SK-N-SH (cell line): ENCODE data around the gene VEGFA. TPM values are rescaled to one million over a fixed set of nuclear protein-coding genes. Genes with fewer than 3 reads are reported as not detected.

ENCODE experiments used
- CTCF ChIA-PET: fragments of 300-600, 350-600 bp; formaldehyde crosslinking; extraction: SDS; loops from one replicate; lab custom pipeline; 2021; lab: Yijun Ruan, JAX
- POLR2A ChIA-PET: fragments of 350-600 bp; sonication (Branson Sonifier 250); formaldehyde crosslinking; extraction: SDS; loops from one replicate; lab custom pipeline; 2020; ENCODE audit warnings: antibody characterized with exemption, inconsistent platforms; lab: Yijun Ruan, JAX
- DNase-seq: peaks from one replicate; pipeline ENCODE4 v3.0.0; 2012
- H2AFZ ChIP-seq: fragments of 200-600 bp; sonication (generic); 2 replicates; pipeline ENCODE4 v1.8.1; 2016; ENCODE audit warnings: antibody characterized with exemption, mild to moderate bottlenecking, low read depth
- H3F3A ChIP-seq: fragments of 200-600 bp; sonication (generic); replicated peaks from 2 replicates; pipeline ENCODE3; 2016; ENCODE audit warnings: antibody characterized with exemption, mild to moderate bottlenecking; ENCODE audit not compliant: insufficient read depth
- H3K27ac ChIP-seq, 2 experiments: fragments of 200-500 bp in 1 of 2; fragments of 200-600 bp in 1 of 2; sonication (Bioruptor generic) in 1 of 2; sonication (generic), shearing (Covaris generic) in 1 of 2; 2 replicates each; pipeline versions ENCODE4 v1.5.1 to v1.6.1; 2014 to 2016; ENCODE audit warnings: low read depth in 2 of 2, inconsistent platforms in 1 of 2, low read length in 1 of 2, mild to moderate bottlenecking in 1 of 2, mixed read lengths in 1 of 2
- H3K27me3 ChIP-seq: fragments of 200-600 bp; sonication (generic), shearing (Covaris generic); 2 replicates; pipeline ENCODE4 v1.6.1; 2016; ENCODE audit warnings: mixed run types; ENCODE audit not compliant: insufficient read depth
- H3K36me3 ChIP-seq, 2 experiments: fragments of 200-500 bp in 1 of 2; fragments of 200-600 bp in 1 of 2; sonication (Bioruptor generic) in 1 of 2; sonication (generic) in 1 of 2; replicated peaks in 1 of 2; 2 replicates each; pipeline versions ENCODE3 to v1.5.1; 2014 to 2016; ENCODE audit warnings: low read length in 1 of 2, mild to moderate bottlenecking in 1 of 2; ENCODE audit not compliant: insufficient read depth in 2 of 2, control insufficient read depth in 1 of 2
- H3K4me1 ChIP-seq, 2 experiments: fragments of 200-500 bp in 1 of 2; fragments of 200-600 bp in 1 of 2; sonication (Bioruptor generic) in 1 of 2; sonication (generic), shearing (Covaris generic) in 1 of 2; 2 replicates each; pipeline versions ENCODE4 v1.5.1 to v1.6.1; 2014 to 2016; ENCODE audit warnings: low read depth in 1 of 2, low read length in 1 of 2, mixed run types in 1 of 2; ENCODE audit not compliant: insufficient read depth in 2 of 2, control insufficient read depth in 1 of 2
- H3K4me2 ChIP-seq: fragments of 200-600 bp; sonication (generic), shearing (Covaris generic); 2 replicates; pipeline ENCODE4 v1.6.1; 2017; ENCODE audit warnings: mixed run types
- H3K4me3 ChIP-seq, 2 experiments: fragments of 200-500 bp in 1 of 2; fragments of 200-600 bp in 1 of 2; sonication (Bioruptor generic) in 1 of 2; sonication (generic), shearing (Covaris generic) in 1 of 2; 2 replicates each; pipeline versions ENCODE4 v1.5.1 to v1.8.1; 2014 to 2016; ENCODE audit warnings: low read depth in 2 of 2, inconsistent platforms in 1 of 2, low read length in 1 of 2, mild to moderate bottlenecking in 1 of 2, mixed read lengths in 1 of 2, moderate library complexity in 1 of 2
- H3K79me2 ChIP-seq: fragments of 200-600 bp; sonication (generic); 2 replicates; pipeline ENCODE4 v1.8.1; 2017; ENCODE audit warnings: mild to moderate bottlenecking; ENCODE audit not compliant: insufficient read depth
- H3K9ac ChIP-seq: fragments of 200-600 bp; sonication (generic); 2 replicates; pipeline ENCODE4 v1.6.1; 2017; ENCODE audit warnings: mixed run types
- H3K9me2 ChIP-seq: fragments of 200-600 bp; sonication (generic); 2 replicates; pipeline ENCODE4 v1.6.1; 2017; ENCODE audit warnings: mixed run types
- H3K9me3 ChIP-seq: fragments of 200-600 bp; sonication (generic); 2 replicates; pipeline ENCODE4 v1.6.1; 2017; ENCODE audit warnings: mixed run types, mild to moderate bottlenecking, moderate library complexity
- H4K20me1 ChIP-seq: fragments of 200-600 bp; sonication (generic); 2 replicates; pipeline ENCODE4 v1.6.1; 2017; ENCODE audit warnings: mild to moderate bottlenecking, mixed run types; ENCODE audit not compliant: insufficient read depth
- CHD2 ChIP-seq: fragments of 150-350 bp; IDR thresholded peaks from 2 replicates; pipeline ENCODE4 v1.6.1; 2018; ENCODE audit warnings: low read length; ENCODE audit not compliant: partially characterized antibody
- ELF1 ChIP-seq: IDR thresholded peaks from 2 replicates; pipeline ENCODE4 v1.4.0; 2012
- EP300 ChIP-seq, 2 experiments: IDR thresholded peaks; 2 replicates each; pipeline versions ENCODE4 v1.4.0 to v1.6.1; 2012; ENCODE audit warnings: borderline replicate concordance in 1 of 2, low read depth in 1 of 2, low read length in 1 of 2
- NRF1 ChIP-seq: IDR thresholded peaks from 2 replicates; pipeline ENCODE4 v1.6.1; 2012; ENCODE audit warnings: low read depth, mild to moderate bottlenecking, low read length
- RAD21 ChIP-seq: IDR thresholded peaks from 2 replicates; pipeline ENCODE4 v1.6.1; 2012; ENCODE audit warnings: mild to moderate bottlenecking, low read length
- RCOR1 ChIP-seq: fragments of 150-350 bp; IDR thresholded peaks from 2 replicates; pipeline ENCODE4 v1.6.1; 2017; ENCODE audit warnings: antibody characterized with exemption, low read length
- REST ChIP-seq: IDR thresholded peaks from 2 replicates; pipeline ENCODE4 v1.6.1; 2012; ENCODE audit warnings: mild to moderate bottlenecking, low read depth, low read length, moderate library complexity
- RFX5 ChIP-seq: IDR thresholded peaks from 2 replicates; pipeline ENCODE4 v1.6.1; 2012; ENCODE audit warnings: mild to moderate bottlenecking, improper control_type of control experiment, low read length
- RXRA ChIP-seq: IDR thresholded peaks from 2 replicates; pipeline ENCODE4 v1.4.0; 2012; ENCODE audit warnings: low read depth, mild to moderate bottlenecking, borderline replicate concordance
- YY1 ChIP-seq: IDR thresholded peaks from 2 replicates; pipeline ENCODE4 v1.4.0; 2012; ENCODE audit warnings: low read depth, mild to moderate bottlenecking
- WGBS: methylation state at CpG from one replicate; pipeline ENCODE4 v1.1.6; 2017; ENCODE audit warnings: low lambda C conversion rate; 5-methylcytosine and 5-hydroxymethylcytosine counted together
- polyA plus RNA-seq, 3 experiments: library from polyadenylated mRNA; depleted of rRNA; stranded (reverse); fragments of >200 nt; gene quantifications; 2 replicates each; pipeline ENCODE4 v1.2.3, GENCODE V29; 2012
- TF ChIP-seq, protein P1 (sequence below): IDR thresholded peaks from 2 replicates; pipeline ENCODE4 v1.4.0; 2012; ENCODE audit warnings: low read depth, borderline replicate concordance

The VEGFA gene
- polyA plus RNA-seq, 1 of the 3 experiments (the other 2 are of a cell fraction), result 81.0 TPM

GRCh38 chr6:43824703-43825064, 54.7 kb downstream of the VEGFA start:
- no peak overlapping the region for H3K27ac ChIP-seq
- 76% methylated on average over 2 of the region's 2 CpGs for WGBS
- ChIA-PET POLR2A (no interaction called here), CTCF (interaction anchor here (1.2 to 1.5 kb wide), 2 partner anchors 10 to 157 kb away, joined by 3 to 4 read pairs; no protein-coding TSS in a partner anchor)
- no peak overlapping the region for H3K4me2 ChIP-seq
- H3K79me2 ChIP-seq, result no peaks in the 10 kb centered on the region
- no peaks in the 10 kb centered on the region for H3K9me3 ChIP-seq
- TF ChIP-seq RCOR1 (no peak), REST (no peak), YY1 (no peak), ELF1 (no peak), NRF1 (no peak), RXRA (no peak), RFX5 (no peak), EP300 (IDR thresholded peaks at IDR 0.05; ENCODE audit: borderline replicate concordance in 1 of 2, low read depth in 1 of 2, low read length in 1 of 2) (no peak), RAD21 (no peak)
- TF ChIP-seq, protein P1, sequence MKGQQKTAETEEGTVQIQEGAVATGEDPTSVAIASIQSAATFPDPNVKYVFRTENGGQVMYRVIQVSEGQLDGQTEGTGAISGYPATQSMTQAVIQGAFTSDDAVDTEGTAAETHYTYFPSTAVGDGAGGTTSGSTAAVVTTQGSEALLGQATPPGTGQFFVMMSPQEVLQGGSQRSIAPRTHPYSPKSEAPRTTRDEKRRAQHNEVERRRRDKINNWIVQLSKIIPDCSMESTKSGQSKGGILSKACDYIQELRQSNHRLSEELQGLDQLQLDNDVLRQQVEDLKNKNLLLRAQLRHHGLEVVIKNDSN, result no peak
- no peaks in the 10 kb centered on the region; a peak in 1 of 4 replicates for H3K4me1 ChIP-seq
- H3K4me3 ChIP-seq, result no peak overlapping the region
- H4K20me1 ChIP-seq, result no peaks in the 10 kb centered on the region
- no peak overlapping the region for H3K9ac ChIP-seq
- no peak overlapping the region for H2AFZ ChIP-seq
- H3K36me3 ChIP-seq, result no peaks in the 10 kb centered on the region
- H3F3A ChIP-seq, result no peaks in the 10 kb centered on the region
- DNase-seq, result no peak
- no peaks in the 10 kb centered on the region for H3K9me2 ChIP-seq
- H3K27me3 ChIP-seq, result no peaks in the 10 kb centered on the region

- Histone ChIP-seq H3K9ac (no peak overlapping the region), H2AFZ (no peak overlapping the region), H3K4me1 (no peaks in the 10 kb centered on the region; a peak in 1 of 4 replicates), H3K36me3 (no peaks in the 10 kb centered on the region), H3K4me2 (no peak overlapping the region), H3K4me3 (no peak overlapping the region), H4K20me1 (no peaks in the 10 kb centered on the region), H3K27me3 (no peaks in the 10 kb centered on the region), H3F3A (no peaks in the 10 kb centered on the region), H3K9me3 (no peaks in the 10 kb centered on the region), H3K79me2 (no peaks in the 10 kb centered on the region), H3K9me2 (no peaks in the 10 kb centered on the region), H3K27ac (no peak overlapping the region)
- TF ChIP-seq CHD2 (no peak), RAD21 (no peak)
- ChIA-PET CTCF (interaction anchor here (1.2 to 1.5 kb wide), 3 partner anchors 10 to 158 kb away, joined by 3 to 4 read pairs (median 3); no protein-coding TSS in a partner anchor), POLR2A (no interaction called here)
- WGBS, result 84% methylated on average over 15 of the region's 16 CpGs
- DNase-seq, result no peak
Measured at GRCh38 chr6:43825187-43826115, 55.4 kb downstream of the VEGFA start.
